ENCODE data around the gene MADCAM1.

The MADCAM1 gene

DNA sequence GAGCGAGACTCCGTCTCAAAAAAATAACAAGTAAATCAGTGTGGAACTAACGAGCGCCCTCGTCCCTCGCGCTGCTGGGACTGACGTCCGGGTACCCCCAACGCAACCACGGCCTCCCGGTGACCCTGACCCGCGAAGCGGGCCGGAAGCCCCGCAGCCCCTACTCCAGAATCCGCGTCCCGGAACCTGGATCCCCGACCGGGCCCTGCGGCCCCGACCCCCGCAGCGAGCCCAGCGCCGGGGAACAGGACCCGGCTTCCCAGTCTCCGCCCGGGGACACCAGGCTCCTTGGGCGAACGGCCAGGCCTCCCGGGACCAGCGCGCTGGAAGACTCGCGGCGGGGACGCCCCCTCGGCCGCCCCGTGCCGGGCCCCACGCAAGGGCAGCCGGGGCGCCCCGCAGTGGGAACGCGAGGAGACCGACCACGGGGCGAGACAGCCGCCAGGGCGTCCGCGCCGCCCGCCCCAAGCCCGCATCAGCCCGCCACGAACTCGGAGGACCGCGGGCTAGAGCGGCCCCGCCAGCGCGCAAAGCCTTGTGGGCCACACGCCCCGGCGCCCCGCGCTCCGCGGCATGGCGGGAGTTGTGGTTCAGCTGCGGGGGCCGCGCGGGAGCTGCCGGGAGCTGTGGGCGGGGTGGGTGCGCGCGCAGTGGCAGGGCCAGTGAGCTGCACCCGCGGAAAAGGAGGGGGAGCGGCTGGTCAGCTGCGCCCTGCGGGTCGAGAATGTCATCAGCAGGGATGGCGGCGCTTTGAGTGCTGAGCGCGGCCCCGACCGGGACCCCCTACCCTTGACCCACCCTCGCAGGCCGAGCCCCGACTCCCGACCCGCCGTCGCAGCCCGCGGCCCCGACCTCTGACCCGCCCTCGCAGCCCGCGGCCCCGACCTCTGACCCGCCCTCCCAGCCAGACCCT lies 7.5 kb upstream of the MADCAM1 start:
- Histone ChIP-seq H2BK5ac (ENCODE audit: low read depth, low read length, poor library complexity, severe bottlenecking) (peak overlapping the region; percentile 92), H2BK120ac (ENCODE audit: low read depth, low read length) (peak overlapping the region; percentile 87), H3K18ac (ENCODE audit: low read depth in 1 of 2, low read length in 2 of 2) (peak overlapping the region; percentile 96 to 97), H3K4me3 (ENCODE audit: insufficient read depth in 1 of 2, low read depth in 1 of 2, low read length in 2 of 2) (peak overlapping the region; percentile 80 to 83), H2AFZ (ENCODE audit: low read depth, low read length) (peak overlapping the region; percentile 92), H3K27ac (ENCODE audit: low read length, poor library complexity, severe bottlenecking) (peak overlapping the region; percentile 74), H3K4me1 (ENCODE audit: control insufficient read depth, insufficient read depth, low read depth, low read length) (peaks cover 21% of the 10 kb centered on the region), H3K79me1 (replicated peaks; ENCODE audit: low read length, poor library complexity, severe bottlenecking) (peaks cover 3% of the 10 kb centered on the region), H3K4ac (ENCODE audit: low read depth in 1 of 2, low read length in 2 of 2) (peak overlapping the region; percentile 92 to 97), H2BK15ac (ENCODE audit: low read depth, poor library complexity, severe bottlenecking) (peak overlapping the region; percentile 94), H2BK12ac (ENCODE audit: low read length in 2 of 2) (peak overlapping the region in 1 of 2 experiments; percentile 29), H3K9ac (ENCODE audit: low read length) (peak overlapping the region; percentile 98), H4K91ac (ENCODE audit: low read length) (peak overlapping the region; percentile 98), H3K36me3 (ENCODE audit: control insufficient read depth in 1 of 2, insufficient read depth in 2 of 2, low read depth in 1 of 2, low read length in 2 of 2) (peaks cover 0 to 3% of the 10 kb centered on the region in 2 experiments), H3K23ac (ENCODE audit: low read length in 2 of 2) (peak overlapping the region in 1 of 2 experiments; percentile 88), H2AK5ac (ENCODE audit: low read length, severe bottlenecking) (no peak overlapping the region), H3K9me3 (ENCODE audit: control insufficient read depth, low read length) (no peaks in the 10 kb centered on the region), H3K14ac (ENCODE audit: low read length in 2 of 2) (peak overlapping the region in 1 of 2 experiments; percentile 89), H3K4me2 (ENCODE audit: low read length, poor library complexity, severe bottlenecking) (peak overlapping the region; percentile 77), H4K8ac (ENCODE audit: low read length) (peak overlapping the region; percentile 99), H3K27me3 (ENCODE audit: control insufficient read depth in 1 of 2, insufficient read depth in 1 of 2, low read length in 2 of 2) (peaks cover 0 to 3% of the 10 kb centered on the region in 2 experiments)
- under 1% methylated on average over 87 of the region's 114 CpGs for WGBS
- DNase-seq = peak; percentile 93

DNA sequence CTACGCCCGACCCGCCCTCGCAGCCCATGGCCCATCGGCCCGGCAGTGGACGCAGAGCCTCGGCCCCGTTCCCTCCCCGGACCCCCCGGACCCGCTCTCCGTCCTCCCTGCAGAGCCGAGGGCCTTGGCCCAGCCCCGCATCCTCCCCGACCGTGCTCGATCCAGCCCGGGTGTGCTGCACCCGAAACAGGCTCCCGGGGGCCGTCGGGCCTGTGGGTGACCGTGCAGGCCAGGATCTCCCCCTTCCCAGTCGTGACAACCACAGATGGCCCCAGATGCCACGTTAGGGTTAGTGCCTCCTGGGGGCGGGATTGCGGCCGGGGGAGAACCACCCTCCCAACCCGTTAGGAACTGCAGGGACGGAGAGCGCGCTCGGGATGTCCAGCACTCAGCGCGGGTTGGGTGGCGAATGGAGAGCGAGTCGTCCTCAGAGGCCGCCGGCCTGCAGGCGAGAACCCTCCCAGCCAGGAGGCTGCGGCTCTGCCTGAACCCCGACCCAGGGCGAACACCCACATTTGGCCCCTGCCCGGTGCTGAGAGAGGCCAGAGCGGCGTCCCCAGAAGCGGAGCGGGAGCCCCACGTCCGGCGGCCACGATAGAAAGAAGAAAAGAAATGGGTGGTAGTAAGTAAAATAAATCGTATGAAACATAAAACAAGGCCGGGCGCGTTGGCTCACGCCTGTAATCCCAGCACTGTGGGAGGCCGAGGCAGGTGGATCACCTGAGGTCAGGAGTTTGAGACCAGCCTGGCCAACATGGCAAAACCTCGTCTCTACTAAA lies 6.7 kb upstream of the MADCAM1 start:
- peak; percentile 64 for DNase-seq
- Histone ChIP-seq H2AFZ (ENCODE audit: low read depth, low read length) (peak overlapping the region; percentile 73), H2BK15ac (ENCODE audit: low read depth, poor library complexity, severe bottlenecking) (peak overlapping the region; percentile 44), H3K27me3 (ENCODE audit: control insufficient read depth in 1 of 2, insufficient read depth in 1 of 2, low read length in 2 of 2) (peaks cover 0 to 3% of the 10 kb centered on the region in 2 experiments), H3K18ac (ENCODE audit: low read depth in 1 of 2, low read length in 2 of 2) (peak overlapping the region; percentile 79 to 96), H2BK120ac (ENCODE audit: low read depth, low read length) (peak overlapping the region; percentile 65), H3K36me3 (ENCODE audit: control insufficient read depth in 1 of 2, insufficient read depth in 2 of 2, low read depth in 1 of 2, low read length in 2 of 2) (peaks cover 0 to 3% of the 10 kb centered on the region in 2 experiments), H3K4ac (ENCODE audit: low read depth in 1 of 2, low read length in 2 of 2) (peak overlapping the region; percentile 71 to 84), H3K23ac (ENCODE audit: low read length in 2 of 2) (peak overlapping the region in 1 of 2 experiments; percentile 78), H3K27ac (ENCODE audit: low read length, poor library complexity, severe bottlenecking) (no peak overlapping the region), H3K4me3 (ENCODE audit: insufficient read depth in 1 of 2, low read depth in 1 of 2, low read length in 2 of 2) (peak overlapping the region; percentile 80 to 83), H2BK12ac (ENCODE audit: low read length in 2 of 2) (peak overlapping the region in 1 of 2 experiments; percentile 29), H4K8ac (ENCODE audit: low read length) (peak overlapping the region; percentile 93), H3K4me1 (ENCODE audit: control insufficient read depth, insufficient read depth, low read depth, low read length) (peaks cover 21% of the 10 kb centered on the region), H2BK5ac (ENCODE audit: low read depth, low read length, poor library complexity, severe bottlenecking) (no peak overlapping the region), H3K79me1 (replicated peaks; ENCODE audit: low read length, poor library complexity, severe bottlenecking) (peaks cover 3% of the 10 kb centered on the region), H3K9me3 (ENCODE audit: control insufficient read depth, low read length) (no peaks in the 10 kb centered on the region), H4K91ac (ENCODE audit: low read length) (peak overlapping the region; percentile 97), H2AK5ac (ENCODE audit: low read length, severe bottlenecking) (no peak overlapping the region), H3K14ac (ENCODE audit: low read length in 2 of 2) (peak overlapping the region in 1 of 2 experiments; percentile 82), H3K9ac (ENCODE audit: low read length) (peak overlapping the region; percentile 98), H3K4me2 (ENCODE audit: low read length, poor library complexity, severe bottlenecking) (peak overlapping the region; percentile 77)
- 25% methylated on average over 61 of the region's 61 CpGs for WGBS

GRCh38 chr19:491146-491741 lies 5.0 kb upstream of the MADCAM1 start:
- no peak overlapping the region for H3K9ac ChIP-seq (ENCODE audit: low read length)
- H3K36me3 ChIP-seq (ENCODE audit: control insufficient read depth in 1 of 2, insufficient read depth in 2 of 2, low read depth in 1 of 2, low read length in 2 of 2) = peaks cover 0 to 3% of the 10 kb centered on the region in 2 experiments
- peaks cover 3% of the 10 kb centered on the region for H3K79me1 ChIP-seq (replicated peaks; ENCODE audit: low read length, poor library complexity, severe bottlenecking)
- H2BK5ac ChIP-seq (ENCODE audit: low read depth, low read length, poor library complexity, severe bottlenecking) = no peak overlapping the region
- H2AFZ ChIP-seq (ENCODE audit: low read depth, low read length) = no peak overlapping the region
- no peak overlapping the region for H3K4ac ChIP-seq (ENCODE audit: low read depth in 1 of 2, low read length in 2 of 2)
- H3K27me3 ChIP-seq (ENCODE audit: control insufficient read depth in 1 of 2, insufficient read depth in 1 of 2, low read length in 2 of 2) = peaks cover 0 to 5% of the 10 kb centered on the region in 2 experiments
- no peak for DNase-seq
- H4K91ac ChIP-seq (ENCODE audit: low read length) = no peak overlapping the region
- H3K4me2 ChIP-seq (ENCODE audit: low read length, poor library complexity, severe bottlenecking) = no peak overlapping the region
- peaks cover 11% of the 10 kb centered on the region for H3K4me1 ChIP-seq (ENCODE audit: control insufficient read depth, insufficient read depth, low read depth, low read length)
- H3K14ac ChIP-seq (ENCODE audit: low read length in 2 of 2) = no peak overlapping the region
- H3K9me3 ChIP-seq (ENCODE audit: control insufficient read depth, low read length) = no peaks in the 10 kb centered on the region
- 82% methylated on average over 24 of the region's 32 CpGs for WGBS
- H4K8ac ChIP-seq (ENCODE audit: low read length) = no peak overlapping the region
- H3K27ac ChIP-seq (ENCODE audit: low read length, poor library complexity, severe bottlenecking) = no peak overlapping the region
- H3K4me3 ChIP-seq (ENCODE audit: insufficient read depth in 1 of 2, low read depth in 1 of 2, low read length in 2 of 2) = no peak overlapping the region
- peak overlapping the region in 1 of 2 experiments; percentile 38 for H2BK12ac ChIP-seq (ENCODE audit: low read length in 2 of 2)
- no peak overlapping the region for H3K23ac ChIP-seq (ENCODE audit: low read length in 2 of 2)
- no peak overlapping the region for H2AK5ac ChIP-seq (ENCODE audit: low read length, severe bottlenecking)
- no peak overlapping the region for H3K18ac ChIP-seq (ENCODE audit: low read depth in 1 of 2, low read length in 2 of 2)
- no peak overlapping the region for H2BK15ac ChIP-seq (ENCODE audit: low read depth, poor library complexity, severe bottlenecking)
- H2BK120ac ChIP-seq (ENCODE audit: low read depth, low read length) = no peak overlapping the region
